ENCODE results near the gene AMOTL1. TPM values are rescaled to one million over a fixed set of nuclear protein-coding genes. Genes with fewer than 3 reads are reported as not detected.

Gene AMOTL1
- total RNA-seq, 1 donor from 2014 or later = 5.9 TPM

GRCh38 chr11:94925422-94926270, 157.5 kb downstream of the AMOTL1 start:
- intact Hi-C loops (cut with micrococcal nuclease) = no loop called here

GRCh38 chr11:94926271-94926625, 158.1 kb downstream of the AMOTL1 start:
- Mint-ChIP-seq H3K9me3 (peaks cover 25% of the 10 kb centered on the region), H3K27ac (no peak overlapping the region), H3K4me1 (peaks cover 32% of the 10 kb centered on the region), H3K4me3 (no peak overlapping the region), H3K36me3 (ENCODE audit: low read depth) (peaks cover 12% of the 10 kb centered on the region), H3K27me3 (no peaks in the 10 kb centered on the region)
- intact Hi-C loops (cut with micrococcal nuclease) = no loop called here
- no peak for DNase-seq

More at GRCh38 chr11:94925422-94926270, 157.5 kb downstream of the AMOTL1 start:
- no peaks in the 10 kb centered on the region for H3K27me3 Mint-ChIP-seq
- H3K9me3 Mint-ChIP-seq = peaks cover 25% of the 10 kb centered on the region
- H3K36me3 Mint-ChIP-seq (ENCODE audit: low read depth) = peaks cover 12% of the 10 kb centered on the region
- DNase-seq = no peak
- H3K4me3 Mint-ChIP-seq = peak overlapping the region; percentile 41
- H3K27ac Mint-ChIP-seq = peak overlapping the region; percentile 63
- H3K4me1 Mint-ChIP-seq = peaks cover 32% of the 10 kb centered on the region

Other genes starting within 250 kb of the AMOTL1 start
- gene FUT4, start 224.4 kb upstream of the AMOTL1 start, total RNA-seq = 8.3 and 8.8 TPM in 2 replicates
- gene PIWIL4, start 201.0 kb upstream of the AMOTL1 start, total RNA-seq = 0.65 and 0.73 TPM in 2 replicates
- gene CWC15, start 205.2 kb downstream of the AMOTL1 start, total RNA-seq = 87.6 and 96.2 TPM in 2 replicates
- gene KDM4D, start 205.4 kb downstream of the AMOTL1 start, total RNA-seq = 1.2 TPM in 2 replicates